Ishikawa (cell line): ENCODE data around the gene NUP85.

Experiments used
- CEBPB ChIP-seq: IDR thresholded peaks from 2 replicates; pipeline ENCODE4 v1.6.1; 2012
- CREB1 ChIP-seq: IDR thresholded peaks from 2 replicates; pipeline ENCODE4 v1.6.1; 2012; ENCODE audit warnings: low read depth
- EGR1 ChIP-seq: IDR thresholded peaks from 2 replicates; pipeline ENCODE4 v1.6.1; 2012
- EP300 ChIP-seq: IDR thresholded peaks from 2 replicates; pipeline ENCODE4 v1.6.1; 2012; ENCODE audit warnings: borderline replicate concordance
- FOXM1 ChIP-seq: IDR thresholded peaks from 2 replicates; pipeline ENCODE4 v1.6.1; 2012; ENCODE audit warnings: low read depth, borderline replicate concordance
- NFIC ChIP-seq: IDR thresholded peaks from 2 replicates; pipeline ENCODE4 v1.6.1; 2012
- RAD21 ChIP-seq: IDR thresholded peaks from 2 replicates; pipeline ENCODE4 v1.6.1; 2012; ENCODE audit warnings: low read depth
- TAF1 ChIP-seq: IDR thresholded peaks from 2 replicates; pipeline ENCODE4 v1.6.1; 2012; ENCODE audit warnings: low read depth, mild to moderate bottlenecking
- TCF12 ChIP-seq: IDR thresholded peaks from 2 replicates; pipeline ENCODE4 v1.6.1; 2012; ENCODE audit warnings: low read depth
- TEAD4 ChIP-seq: IDR thresholded peaks from 2 replicates; pipeline ENCODE4 v1.6.1; 2012
- YY1 ChIP-seq: IDR thresholded peaks from 2 replicates; pipeline ENCODE4 v1.6.1; 2012; ENCODE audit warnings: low read depth
- ZBTB7A ChIP-seq: IDR thresholded peaks from 2 replicates; pipeline ENCODE4 v1.6.1; 2012; ENCODE audit warnings: low read depth
- TF ChIP-seq, protein P1 (sequence below): IDR thresholded peaks from 2 replicates; pipeline ENCODE4 v1.6.1; 2012
- TF ChIP-seq, protein P2 (sequence below): IDR thresholded peaks from 2 replicates; pipeline ENCODE4 v1.6.1; 2012; ENCODE audit warnings: low read depth, mild to moderate bottlenecking
- TF ChIP-seq, protein P3 (sequence below): IDR thresholded peaks from 2 replicates; pipeline ENCODE4 v1.6.1; 2012

NUP85 gene

DNA sequence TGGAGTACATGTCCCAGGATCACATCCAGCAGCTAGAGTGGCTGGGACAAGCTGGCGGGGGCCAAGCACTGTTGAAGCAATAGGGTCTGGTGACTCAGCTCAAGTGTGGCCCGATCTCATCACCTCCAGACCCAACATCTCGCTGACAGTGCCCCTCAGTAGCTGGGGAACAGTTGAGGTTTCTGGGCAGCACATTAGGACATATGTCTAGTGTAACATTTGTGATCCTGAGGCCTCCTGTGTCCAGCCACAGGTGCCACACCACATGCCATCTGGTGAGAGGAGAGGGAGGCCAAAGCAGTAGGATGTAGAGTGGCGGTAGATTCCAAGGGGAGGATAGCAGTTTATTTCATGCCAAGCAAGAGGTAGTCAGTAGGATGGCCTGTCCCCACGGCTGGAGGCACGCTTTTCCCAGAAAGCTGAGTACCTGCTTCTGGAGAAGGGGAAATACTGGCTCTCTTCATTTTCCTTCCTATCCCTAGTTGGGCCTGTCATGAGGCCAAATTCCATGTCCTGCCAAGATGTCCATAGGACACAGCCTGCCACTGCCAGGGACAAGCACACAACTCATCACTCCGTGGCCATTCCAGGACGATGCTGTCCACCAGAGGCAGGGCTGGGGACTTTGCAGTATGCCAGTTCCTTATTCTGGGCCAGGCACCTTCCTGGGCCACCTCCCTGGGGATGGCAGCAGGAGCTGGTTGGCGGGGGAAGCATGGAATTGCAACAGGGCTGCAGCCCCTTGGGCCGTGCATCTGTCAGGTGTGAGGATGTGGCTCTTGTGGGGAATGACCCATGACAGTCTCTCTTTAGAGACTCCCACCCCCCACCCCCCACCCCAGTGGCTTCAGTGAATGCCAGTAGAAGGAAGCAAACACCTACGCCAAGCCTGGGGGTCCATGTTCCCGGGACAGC is 31.9 kb downstream of the NUP85 start:
- TF ChIP-seq, protein P1, sequence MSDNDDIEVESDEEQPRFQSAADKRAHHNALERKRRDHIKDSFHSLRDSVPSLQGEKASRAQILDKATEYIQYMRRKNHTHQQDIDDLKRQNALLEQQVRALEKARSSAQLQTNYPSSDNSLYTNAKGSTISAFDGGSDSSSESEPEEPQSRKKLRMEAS = no peak
- TF ChIP-seq TCF12 (no peak), RAD21 (no peak)
- TF ChIP-seq, protein P2, sequence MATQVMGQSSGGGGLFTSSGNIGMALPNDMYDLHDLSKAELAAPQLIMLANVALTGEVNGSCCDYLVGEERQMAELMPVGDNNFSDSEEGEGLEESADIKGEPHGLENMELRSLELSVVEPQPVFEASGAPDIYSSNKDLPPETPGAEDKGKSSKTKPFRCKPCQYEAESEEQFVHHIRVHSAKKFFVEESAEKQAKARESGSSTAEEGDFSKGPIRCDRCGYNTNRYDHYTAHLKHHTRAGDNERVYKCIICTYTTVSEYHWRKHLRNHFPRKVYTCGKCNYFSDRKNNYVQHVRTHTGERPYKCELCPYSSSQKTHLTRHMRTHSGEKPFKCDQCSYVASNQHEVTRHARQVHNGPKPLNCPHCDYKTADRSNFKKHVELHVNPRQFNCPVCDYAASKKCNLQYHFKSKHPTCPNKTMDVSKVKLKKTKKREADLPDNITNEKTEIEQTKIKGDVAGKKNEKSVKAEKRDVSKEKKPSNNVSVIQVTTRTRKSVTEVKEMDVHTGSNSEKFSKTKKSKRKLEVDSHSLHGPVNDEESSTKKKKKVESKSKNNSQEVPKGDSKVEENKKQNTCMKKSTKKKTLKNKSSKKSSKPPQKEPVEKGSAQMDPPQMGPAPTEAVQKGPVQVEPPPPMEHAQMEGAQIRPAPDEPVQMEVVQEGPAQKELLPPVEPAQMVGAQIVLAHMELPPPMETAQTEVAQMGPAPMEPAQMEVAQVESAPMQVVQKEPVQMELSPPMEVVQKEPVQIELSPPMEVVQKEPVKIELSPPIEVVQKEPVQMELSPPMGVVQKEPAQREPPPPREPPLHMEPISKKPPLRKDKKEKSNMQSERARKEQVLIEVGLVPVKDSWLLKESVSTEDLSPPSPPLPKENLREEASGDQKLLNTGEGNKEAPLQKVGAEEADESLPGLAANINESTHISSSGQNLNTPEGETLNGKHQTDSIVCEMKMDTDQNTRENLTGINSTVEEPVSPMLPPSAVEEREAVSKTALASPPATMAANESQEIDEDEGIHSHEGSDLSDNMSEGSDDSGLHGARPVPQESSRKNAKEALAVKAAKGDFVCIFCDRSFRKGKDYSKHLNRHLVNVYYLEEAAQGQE = no peak

DNA sequence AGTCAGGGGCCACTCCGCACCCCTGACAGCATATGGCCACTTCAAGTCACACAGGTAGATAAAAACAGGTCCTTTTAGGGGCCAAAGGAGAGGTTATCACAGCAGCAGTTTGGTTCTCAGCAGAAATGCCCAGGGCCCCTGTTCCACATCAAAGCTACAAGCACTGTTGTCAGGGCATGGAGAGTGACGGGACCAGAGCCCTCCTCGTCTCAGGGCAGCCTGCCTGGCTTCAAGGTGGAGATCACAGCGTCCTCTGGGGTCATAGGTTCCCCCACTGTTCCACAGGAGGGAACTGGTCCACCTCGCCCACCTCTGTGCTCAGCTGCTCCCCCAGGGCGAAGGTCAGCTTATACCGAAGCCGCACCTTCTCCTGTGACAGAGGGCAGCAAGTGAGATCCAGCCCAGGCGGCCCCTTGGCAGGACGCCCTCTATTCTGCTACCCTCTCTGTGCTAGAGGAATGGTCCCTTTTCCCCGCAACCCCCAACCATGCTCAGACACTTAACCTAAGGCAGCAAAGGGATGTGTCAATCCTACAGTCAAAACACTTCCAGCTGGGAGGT is 32.6 kb downstream of the NUP85 start:
- TF ChIP-seq, protein P1 = no peak
- TF ChIP-seq, protein P2 = no peak
- TF ChIP-seq TEAD4 = no peak
- TF ChIP-seq CREB1 = no peak
- TF ChIP-seq NFIC = no peak
- no peak for TF ChIP-seq EP300
- TF ChIP-seq, protein P3, sequence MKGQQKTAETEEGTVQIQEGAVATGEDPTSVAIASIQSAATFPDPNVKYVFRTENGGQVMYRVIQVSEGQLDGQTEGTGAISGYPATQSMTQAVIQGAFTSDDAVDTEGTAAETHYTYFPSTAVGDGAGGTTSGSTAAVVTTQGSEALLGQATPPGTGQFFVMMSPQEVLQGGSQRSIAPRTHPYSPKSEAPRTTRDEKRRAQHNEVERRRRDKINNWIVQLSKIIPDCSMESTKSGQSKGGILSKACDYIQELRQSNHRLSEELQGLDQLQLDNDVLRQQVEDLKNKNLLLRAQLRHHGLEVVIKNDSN = no peak
- no peak for TF ChIP-seq TAF1
- TF ChIP-seq CEBPB = no peak
- no peak for TF ChIP-seq FOXM1
- no peak for TF ChIP-seq TCF12
- TF ChIP-seq RAD21 = no peak
- no peak for TF ChIP-seq YY1

DNA sequence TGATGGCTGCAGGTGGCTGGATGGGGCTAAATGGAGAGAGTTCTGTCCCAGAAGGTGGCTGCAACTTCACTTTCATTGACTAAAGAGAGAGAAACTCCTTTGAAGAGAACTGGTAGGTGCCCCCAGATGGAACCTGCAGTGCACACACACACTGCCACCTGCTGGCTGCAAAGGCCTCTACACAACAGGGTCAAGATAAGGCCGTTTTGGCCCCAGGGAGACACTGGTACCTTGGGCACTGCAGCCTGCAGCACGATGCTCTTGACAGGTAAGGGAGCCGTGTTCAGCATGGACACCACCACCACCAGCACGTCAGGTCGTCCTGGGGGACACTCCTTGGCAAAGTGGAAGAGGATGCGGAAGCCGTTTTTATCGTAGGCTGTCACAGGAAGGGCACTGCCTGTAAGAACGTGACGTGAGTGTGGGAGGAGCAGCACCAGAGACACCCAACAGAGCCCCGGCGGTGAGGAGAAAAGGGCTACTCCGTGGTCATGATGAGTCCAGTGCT is 33.3 kb downstream of the NUP85 start:
- TF ChIP-seq, protein P2 = no peak
- TF ChIP-seq RAD21 (peak; percentile 44; the same call in 1 of the 2 replicates), TEAD4 (no peak), CREB1 (no peak)

DNA sequence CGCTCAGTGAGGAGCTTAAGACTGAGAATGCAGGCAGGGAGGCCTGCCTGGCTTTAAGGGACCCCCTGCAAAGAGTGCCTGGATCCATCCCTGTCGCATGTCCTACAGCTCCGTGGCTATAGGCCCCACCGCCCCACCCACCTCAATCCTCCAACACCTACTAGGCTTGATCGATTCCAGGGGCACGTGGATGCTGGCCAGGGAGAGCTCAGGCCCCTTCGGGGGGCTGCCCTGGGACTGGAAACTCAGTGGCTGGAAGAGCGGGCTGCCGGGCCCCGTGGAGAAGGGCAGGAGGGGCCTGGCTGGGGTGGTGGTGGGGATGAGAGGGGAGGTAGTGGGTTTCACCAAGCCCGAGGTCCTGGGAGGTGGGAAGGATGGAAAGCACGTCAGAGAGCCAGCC is 33.7 kb downstream of the NUP85 start:
- no peak for TF ChIP-seq EP300
- TF ChIP-seq, protein P1 = no peak

DNA sequence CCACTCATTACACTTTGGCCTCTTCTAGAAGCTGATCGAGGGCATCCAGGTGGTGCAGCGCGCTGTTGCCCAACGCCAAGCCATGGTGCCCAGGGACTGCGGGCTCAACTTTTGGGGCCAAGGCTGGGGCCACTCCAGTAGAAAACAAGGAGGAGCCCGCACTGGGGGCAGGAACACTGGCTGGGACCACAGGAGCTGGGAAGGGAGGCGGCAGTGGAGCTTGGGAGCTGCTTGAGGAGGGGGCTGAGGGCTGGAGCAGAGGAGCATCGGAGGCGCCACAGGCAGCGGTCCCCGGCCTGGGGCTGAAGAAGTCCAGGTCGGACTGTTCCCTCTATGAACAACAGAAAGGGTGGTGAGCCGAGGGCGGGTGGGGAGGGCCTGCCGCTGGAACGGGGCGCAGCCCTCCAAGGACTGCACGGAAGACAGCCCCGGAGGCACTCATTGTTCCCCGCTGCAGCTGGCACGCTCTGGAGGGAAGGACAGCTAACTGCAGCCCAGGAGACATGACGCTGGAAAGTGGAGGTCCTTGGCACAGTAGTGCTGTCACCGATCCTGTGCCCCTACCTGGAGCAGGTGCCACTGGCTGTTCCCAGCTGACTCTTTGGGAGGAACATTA is 34.4 kb downstream of the NUP85 start:
- TF ChIP-seq ZBTB7A (no peak), TAF1 (no peak), CREB1 (no peak), NFIC (no peak), TCF12 (no peak), FOXM1 (no peak), RAD21 (no peak), EGR1 (no peak), TEAD4 (no peak), CEBPB (no peak), YY1 (no peak)
- TF ChIP-seq, protein P2 = no peak
- TF ChIP-seq, protein P3 = no peak
- TF ChIP-seq, protein P1 = no peak
